Endodermal cell (in vitro differentiated cells): ENCODE results near the gene NCAM1. TPM values are rescaled to one million over a fixed set of nuclear protein-coding genes. Genes with fewer than 3 reads are reported as not detected.
A peak's percentile ranks its signal among the peaks of the same experiment; 100 is the strongest.

Experiments
- DNase-seq: peaks from one replicate; pipeline ENCODE4 v3.0.0-alpha.2; 2017
- H3K27ac ChIP-seq: 2 replicates; pipeline ENCODE4 v1.5.1; 2013; ENCODE audit warnings: mild to moderate bottlenecking, low read depth, low read length, moderate library complexity
- H3K27me3 ChIP-seq: 2 replicates; pipeline ENCODE4 v1.6.1; 2013; ENCODE audit warnings: mild to moderate bottlenecking, low read length, moderate library complexity; ENCODE audit not compliant: insufficient read depth, control insufficient read depth, poor library complexity, severe bottlenecking
- H3K36me3 ChIP-seq: 2 replicates; pipeline ENCODE4 v1.7.0; 2013; ENCODE audit warnings: mild to moderate bottlenecking, low read length, moderate library complexity; ENCODE audit not compliant: control insufficient read depth, insufficient read depth
- H3K4me1 ChIP-seq: one replicate; pipeline ENCODE4 v1.7.0; 2013; ENCODE audit warnings: low read length; ENCODE audit not compliant: control insufficient read depth, insufficient read depth
- H3K4me3 ChIP-seq: 2 replicates; pipeline ENCODE4 v1.5.1; 2013; ENCODE audit warnings: mild to moderate bottlenecking, low read length, moderate library complexity
- H3K9ac ChIP-seq: 2 replicates; pipeline ENCODE4 v1.6.1; 2013; ENCODE audit warnings: mild to moderate bottlenecking, low read length, moderate library complexity; ENCODE audit not compliant: poor library complexity, severe bottlenecking; ENCODE audit errors: extremely low read depth
- H3K9me3 ChIP-seq: 2 replicates; pipeline ENCODE4 v1.6.1; 2013; ENCODE audit warnings: mild to moderate bottlenecking, low read length, moderate library complexity; ENCODE audit not compliant: control insufficient read depth
- H3K27ac Mint-ChIP-seq: 2 replicates; pipeline ENCODE4 v1.8.0; 2020; ENCODE audit warnings: mixed read lengths
- H3K27me3 Mint-ChIP-seq: 2 replicates; pipeline ENCODE4 v1.8.0; 2021; ENCODE audit warnings: mild to moderate bottlenecking, mixed read lengths; ENCODE audit not compliant: insufficient read depth
- H3K36me3 Mint-ChIP-seq: 2 replicates; pipeline ENCODE4 v1.8.0; 2020; ENCODE audit warnings: low read depth, mixed read lengths
- H3K4me1 Mint-ChIP-seq: 2 replicates; pipeline ENCODE4 v1.8.0; 2020; ENCODE audit warnings: mixed read lengths
- H3K4me3 Mint-ChIP-seq: 2 replicates; pipeline ENCODE4 v1.8.0; 2020; ENCODE audit warnings: mild to moderate bottlenecking, moderate library complexity, mixed read lengths
- H3K9me3 Mint-ChIP-seq: 2 replicates; pipeline ENCODE4 v1.8.0; 2020; ENCODE audit warnings: mild to moderate bottlenecking, mixed read lengths
- WGBS, 2 experiments: methylation state at CpG; one replicate each; pipeline versions ENCODE4 v1.1.5 to v1.1.7; 2013; ENCODE audit warnings: missing lambda C conversion rate in 2 of 2, mixed read lengths in 1 of 2; ENCODE audit not compliant: insufficient coverage in 1 of 2, insufficient read length in 1 of 2; 5-methylcytosine and 5-hydroxymethylcytosine counted together
- total RNA-seq, 2 donors: library from RNA; stranded (reverse); fragmentation: NEBNext Ultra II Directional in 1 of 2; extraction: Animal tissue kit (Norgen Biotek cat#: 25700) in 1 of 2; gene quantifications; 2 replicates in 1 of 2; 3 replicates in 1 of 2; pipeline ENCODE4 v1.2.1, GENCODE V29; 2021
- TF ChIP-seq, protein P1 (sequence below): fragments of 200-600 bp; sonication (generic); conservative IDR thresholded peaks from 2 replicates; pipeline ENCODE4 v1.5.0; 2021; ENCODE audit warnings: antibody characterized with exemption, mild to moderate bottlenecking

Gene NCAM1
- total RNA-seq, 2 donors from 2014 or later = 1.6 to 2.9 TPM

GRCh38 chr11:113137713-113138529 is 176.7 kb downstream of the NCAM1 start:
- 85 to 88% methylated on average over 14 to 15 of the region's 15 CpGs for WGBS, 2 experiments
- Histone ChIP-seq H3K36me3 (no peaks in the 10 kb centered on the region), H3K4me1 (peaks cover 4% of the 10 kb centered on the region), H3K9ac (no peak overlapping the region), H3K27me3 (no peaks in the 10 kb centered on the region), H3K4me3 (no peak overlapping the region), H3K9me3 (no peaks in the 10 kb centered on the region), H3K27ac (peak overlapping the region; percentile 82)
- H3K36me3 Mint-ChIP-seq = no peaks in the 10 kb centered on the region
- H3K27ac Mint-ChIP-seq = no peak overlapping the region
- H3K4me3 Mint-ChIP-seq = no peak overlapping the region
- peaks cover 7% of the 10 kb centered on the region for H3K4me1 Mint-ChIP-seq
- DNase-seq = no peak
- TF ChIP-seq, protein P1, sequence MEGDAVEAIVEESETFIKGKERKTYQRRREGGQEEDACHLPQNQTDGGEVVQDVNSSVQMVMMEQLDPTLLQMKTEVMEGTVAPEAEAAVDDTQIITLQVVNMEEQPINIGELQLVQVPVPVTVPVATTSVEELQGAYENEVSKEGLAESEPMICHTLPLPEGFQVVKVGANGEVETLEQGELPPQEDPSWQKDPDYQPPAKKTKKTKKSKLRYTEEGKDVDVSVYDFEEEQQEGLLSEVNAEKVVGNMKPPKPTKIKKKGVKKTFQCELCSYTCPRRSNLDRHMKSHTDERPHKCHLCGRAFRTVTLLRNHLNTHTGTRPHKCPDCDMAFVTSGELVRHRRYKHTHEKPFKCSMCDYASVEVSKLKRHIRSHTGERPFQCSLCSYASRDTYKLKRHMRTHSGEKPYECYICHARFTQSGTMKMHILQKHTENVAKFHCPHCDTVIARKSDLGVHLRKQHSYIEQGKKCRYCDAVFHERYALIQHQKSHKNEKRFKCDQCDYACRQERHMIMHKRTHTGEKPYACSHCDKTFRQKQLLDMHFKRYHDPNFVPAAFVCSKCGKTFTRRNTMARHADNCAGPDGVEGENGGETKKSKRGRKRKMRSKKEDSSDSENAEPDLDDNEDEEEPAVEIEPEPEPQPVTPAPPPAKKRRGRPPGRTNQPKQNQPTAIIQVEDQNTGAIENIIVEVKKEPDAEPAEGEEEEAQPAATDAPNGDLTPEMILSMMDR = no peak
- no peaks in the 10 kb centered on the region for H3K27me3 Mint-ChIP-seq
- H3K9me3 Mint-ChIP-seq = no peaks in the 10 kb centered on the region

DNA sequence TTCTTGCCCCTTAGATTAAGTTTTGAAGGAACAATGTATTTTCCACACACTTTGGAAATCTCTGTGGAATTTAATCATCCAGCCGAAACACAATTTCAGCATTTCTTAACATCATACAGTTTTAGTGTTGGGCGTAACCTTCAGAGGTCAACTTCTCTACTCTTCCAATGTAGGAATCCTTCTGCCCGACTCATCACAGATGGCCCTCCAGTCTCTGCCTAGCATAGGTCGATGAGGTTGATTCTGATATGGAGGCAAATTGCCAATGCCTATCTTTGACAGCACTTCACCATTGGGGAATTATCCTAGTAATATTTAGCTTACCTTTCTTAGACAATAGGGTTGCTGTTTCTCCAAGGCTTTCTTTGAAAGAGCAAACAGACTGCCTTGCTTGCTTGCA is 177.5 kb downstream of the NCAM1 start:
- H3K27ac ChIP-seq = peak overlapping the region; percentile 82
- H3K36me3 ChIP-seq = no peaks in the 10 kb centered on the region
- TF ChIP-seq, protein P1 = no peak
- no peaks in the 10 kb centered on the region for H3K27me3 ChIP-seq
- Mint-ChIP-seq H3K9me3 (no peaks in the 10 kb centered on the region), H3K4me1 (peaks cover 7% of the 10 kb centered on the region), H3K27ac (no peak overlapping the region), H3K36me3 (no peaks in the 10 kb centered on the region), H3K27me3 (no peaks in the 10 kb centered on the region), H3K4me3 (no peak overlapping the region)
- no peaks in the 10 kb centered on the region for H3K9me3 ChIP-seq
- DNase-seq = no peak
- peaks cover 4% of the 10 kb centered on the region for H3K4me1 ChIP-seq
- H3K9ac ChIP-seq = no peak overlapping the region
- H3K4me3 ChIP-seq = no peak overlapping the region
- 92 to 94% methylated on average over 4 of the region's 4 CpGs for WGBS, 2 experiments

DNA sequence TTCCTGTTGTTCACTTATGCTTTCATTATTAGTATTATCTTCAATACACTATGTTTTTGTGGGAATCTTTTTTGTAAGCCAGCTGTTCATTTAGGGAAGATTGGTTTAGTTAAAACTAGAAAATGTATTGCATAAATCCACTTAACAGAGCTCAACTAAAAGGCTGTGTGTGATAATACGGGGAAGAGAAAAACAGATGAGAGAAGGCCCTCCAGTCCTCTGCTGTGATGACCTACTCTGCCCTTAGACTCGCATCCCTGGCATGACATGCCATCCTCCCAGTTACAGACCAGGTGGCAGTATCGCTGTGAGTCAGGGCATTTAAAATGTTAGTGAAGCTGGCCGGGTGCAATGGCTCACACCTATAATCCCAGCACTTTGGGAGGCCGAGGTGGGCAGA is 179.8 kb downstream of the NCAM1 start:
- no peak for DNase-seq
- Mint-ChIP-seq H3K4me3 (no peak overlapping the region), H3K36me3 (no peaks in the 10 kb centered on the region), H3K9me3 (no peaks in the 10 kb centered on the region), H3K4me1 (peaks cover 7% of the 10 kb centered on the region), H3K27me3 (no peaks in the 10 kb centered on the region), H3K27ac (no peak overlapping the region)
- WGBS, 2 experiments = 83 to 96% methylated on average over 2 to 5 of the region's 5 CpGs
- no peak overlapping the region for H3K9ac ChIP-seq
- no peaks in the 10 kb centered on the region for H3K27me3 ChIP-seq
- H3K27ac ChIP-seq = no peak overlapping the region
- H3K9me3 ChIP-seq = no peaks in the 10 kb centered on the region
- H3K4me1 ChIP-seq = peaks cover 4% of the 10 kb centered on the region
- no peak overlapping the region for H3K4me3 ChIP-seq
- TF ChIP-seq, protein P1 = no peak
- H3K36me3 ChIP-seq = no peaks in the 10 kb centered on the region
